OCI-LY7 (cell line): Measurements from ENCODE around the gene PDSS1. TPM values are rescaled to one million over a fixed set of nuclear protein-coding genes. Genes with fewer than 3 reads are reported as not detected.

Experiments
- BruUV-seq: library from RNA; stranded (reverse); fragments of 400-500 nt; replicated peaks from 2 replicates; lab custom pipeline; 2021; lab: Mats Ljungman, UMichigan
- CTCF ChIA-PET: fragments of 300-600 bp; sonication (Branson Sonifier 250); formaldehyde crosslinking; loops from one replicate; lab custom pipeline; 2022; ENCODE audit warnings: antibody characterized with exemption; ENCODE audit not compliant: unreplicated experiment; lab: Charles Lee
- POLR2A ChIA-PET: fragments of 300-600 bp; sonication (Branson Sonifier 250); formaldehyde crosslinking; loops from one replicate; lab custom pipeline; 2022; ENCODE audit warnings: antibody characterized with exemption; lab: Charles Lee
- DNase-seq: peaks from one replicate; pipeline ENCODE4 v3.0.0-alpha.2; 2015; ENCODE audit warnings: low spot score
- H2AFZ ChIP-seq: fragments of 200-600 bp; sonication (generic), shearing (Covaris generic); 2 replicates; pipeline ENCODE4 v1.6.1; 2014; ENCODE audit warnings: mild to moderate bottlenecking, antibody characterized with exemption, low read length, moderate library complexity
- H3K27ac ChIP-seq: fragments of 200-600 bp; sonication (generic); 2 replicates; pipeline ENCODE4 v1.5.1; 2014; ENCODE audit warnings: mixed run types, low read depth, mild to moderate bottlenecking, moderate library complexity, low read length, inconsistent platforms; ENCODE audit not compliant: poor library complexity, severe bottlenecking
- H3K36me3 ChIP-seq: fragments of 200-600 bp; sonication (generic); 2 replicates; pipeline ENCODE4 v1.6.1; 2014; ENCODE audit warnings: mild to moderate bottlenecking, antibody characterized with exemption, low read length, moderate library complexity, mixed read lengths; ENCODE audit not compliant: insufficient read depth
- H3K4me1 ChIP-seq: fragments of 200-600 bp; sonication (generic); 2 replicates; pipeline ENCODE4 v1.5.1; 2014; ENCODE audit warnings: mild to moderate bottlenecking, low read length; ENCODE audit not compliant: insufficient read depth, poor library complexity, severe bottlenecking
- H3K4me2 ChIP-seq: fragments of 200-600 bp; sonication (generic); 2 replicates; pipeline ENCODE4 v1.6.1; 2014; ENCODE audit warnings: mild to moderate bottlenecking, low read length
- H3K4me3 ChIP-seq: fragments of 200-600 bp; sonication (generic); 2 replicates; pipeline ENCODE4 v1.5.1; 2014; ENCODE audit warnings: mild to moderate bottlenecking, low read depth, low read length; ENCODE audit not compliant: poor library complexity, severe bottlenecking
- H3K79me2 ChIP-seq: fragments of 200-600 bp; sonication (generic); 2 replicates; pipeline ENCODE4 v1.6.1; 2016; ENCODE audit warnings: low read depth, mild to moderate bottlenecking, low read length, moderate library complexity, mixed read lengths; ENCODE audit not compliant: insufficient read depth
- H3K9me2 ChIP-seq: fragments of 200-600 bp; sonication (generic); 2 replicates; pipeline ENCODE4 v1.6.1; 2016; ENCODE audit warnings: mild to moderate bottlenecking, low read length, mixed read lengths; ENCODE audit not compliant: insufficient read depth
- H3K9me3 ChIP-seq: fragments of 200-600 bp; sonication (generic); 2 replicates; pipeline ENCODE4 v1.6.1; 2014; ENCODE audit warnings: mild to moderate bottlenecking, mixed run types, low read length, mixed read lengths
- H4K20me1 ChIP-seq: fragments of 200-600 bp; sonication (generic); 2 replicates; pipeline ENCODE4 v1.6.1; 2014; ENCODE audit warnings: mild to moderate bottlenecking, antibody characterized with exemption, low read length, moderate library complexity, mixed read lengths; ENCODE audit not compliant: insufficient read depth
- CTCF ChIP-seq: fragments of 200-600 bp; sonication (generic); conservative IDR thresholded peaks from 2 replicates; pipeline ENCODE4 v1.5.1; 2014; ENCODE audit warnings: mild to moderate bottlenecking, antibody characterized with exemption, low read length, moderate library complexity, mixed read lengths
- EZH2phosphoT487 ChIP-seq: fragments of 200-600 bp; sonication (generic); IDR thresholded peaks from 2 replicates; pipeline ENCODE4 v1.6.1; 2018; ENCODE audit warnings: low read depth, borderline replicate concordance, mild to moderate bottlenecking, mixed run types, antibody characterized with exemption, low read length, moderate library complexity, mixed read lengths
- intact Hi-C: fragments of 100-400 bp; cut with micrococcal nuclease; formaldehyde crosslinking; loops from one replicate; pipeline ENCODE4 v1.10.0; 2022; ENCODE audit not compliant: unreplicated experiment
- total RNA-seq, 2 experiments: library from RNA; depleted of rRNA in 1 of 2; stranded (reverse); fragments of >200 nt in 1 of 2; shearing (Covaris generic) in 1 of 2; gene quantifications; 2 replicates each; pipeline ENCODE4 v1.2.3, GENCODE V29; 2014 to 2022

Gene PDSS1
- total RNA-seq, 2 experiments from 2014 or later = 16.9 to 20.4 TPM

- Histone ChIP-seq H3K79me2 (peaks cover 100% of the 10 kb centered on the region), H3K27ac (no peak overlapping the region), H3K4me3 (no peak overlapping the region), H3K9me3 (no peaks in the 10 kb centered on the region), H2AFZ (no peak overlapping the region), H3K4me1 (peaks cover 64% of the 10 kb centered on the region), H3K9me2 (no peaks in the 10 kb centered on the region), H3K4me2 (peak overlapping the region; percentile 27; the same call in 1 of the 2 replicates), H4K20me1 (no peaks in the 10 kb centered on the region; the same call in 1 of the 2 replicates), H3K36me3 (peaks cover 30% of the 10 kb centered on the region)
- DNase-seq = no peak
- CTCF ChIA-PET = interaction anchor here (1.2 kb wide), 1 partner anchor 40 kb away, joined by 3 read pairs; no protein-coding TSS in a partner anchor
- no peak for TF ChIP-seq CTCF
- TF ChIP-seq EZH2phosphoT487 = no peak
- POLR2A ChIA-PET = interaction anchor here (0.7 to 1.9 kb wide), 10 partner anchors 9 to 90 kb away, joined by 3 to 9 read pairs (median 4); no protein-coding TSS in a partner anchor
- intact Hi-C loops = no loop called here
- no TSS peak for BruUV-seq
These were observed 82.7 kb downstream of the PDSS1 start for GRCh38 chr10:26780106-26780792.

- intact Hi-C loops = no loop called here
- ChIA-PET CTCF (interaction anchor here (0.6 to 1.2 kb wide), 2 partner anchors 10 to 39 kb away, joined by 3 read pairs; no protein-coding TSS in a partner anchor), POLR2A (interaction anchor here (0.7 to 1.9 kb wide), 9 partner anchors 8 to 89 kb away, joined by 3 to 9 read pairs (median 4); no protein-coding TSS in a partner anchor)
- no peaks in the 10 kb centered on the region for H3K9me3 ChIP-seq
- no peaks in the 10 kb centered on the region for H3K9me2 ChIP-seq
- TF ChIP-seq CTCF (no peak), EZH2phosphoT487 (no peak)
- no peaks in the 10 kb centered on the region; the same call in 1 of the 2 replicates for H4K20me1 ChIP-seq
- H3K4me2 ChIP-seq = peak overlapping the region; percentile 27; the same call in 1 of the 2 replicates
- BruUV-seq = no TSS peak
- H3K36me3 ChIP-seq = peaks cover 29% of the 10 kb centered on the region
- no peak overlapping the region for H2AFZ ChIP-seq
- no peak overlapping the region for H3K27ac ChIP-seq
- peaks cover 64% of the 10 kb centered on the region for H3K4me1 ChIP-seq
- DNase-seq = peak; percentile 28
- peaks cover 98% of the 10 kb centered on the region for H3K79me2 ChIP-seq
- H3K4me3 ChIP-seq = no peak overlapping the region
These were observed 83.5 kb downstream of the PDSS1 start for GRCh38 chr10:26780793-26781601.
